Measurements from ENCODE around the gene OLFM3. TPM values are rescaled to one million over a fixed set of nuclear protein-coding genes. Genes with fewer than 3 reads are reported as not detected.

The OLFM3 gene
- total RNA-seq, 2 experiments from 2014 or later: not detected

- Mint-ChIP-seq H3K27me3 (no peaks in the 10 kb centered on the region), H3K4me1 (ENCODE audit: low read depth) (no peaks in the 10 kb centered on the region), H3K9me3 (no peaks in the 10 kb centered on the region), H3K36me3 (ENCODE audit: low read depth) (no peaks in the 10 kb centered on the region), H3K27ac (no peak overlapping the region), H3K4me3 (no peak overlapping the region)
- CTCF ChIA-PET: no interaction called here
- ATAC-seq (ENCODE audit: poor library complexity) (no peak), DNase-seq (no peak)
- Histone ChIP-seq H3K36me3 (ENCODE audit: insufficient read depth, low read length) (no peaks in the 10 kb centered on the region), H3K4me1 (ENCODE audit: insufficient read depth, low read length) (no peaks in the 10 kb centered on the region), H3K4me3 (ENCODE audit: low read length) (no peak overlapping the region), H3K9me3 (ENCODE audit: control insufficient read depth in 1 of 2, insufficient read depth in 1 of 2, low read length in 2 of 2) (no peaks in the 10 kb centered on the region), H3K27ac (ENCODE audit: low read depth in 1 of 2, low read length in 2 of 2) (no peak overlapping the region), H3K27me3 (ENCODE audit: control insufficient read depth in 1 of 2, insufficient read depth in 2 of 2, low read length in 2 of 2) (no peaks in the 10 kb centered on the region)
- POLR2A ChIA-PET: no interaction called here
- intact Hi-C loops (cut with DNase I, micrococcal nuclease): no loop called here
- no peak for TF ChIP-seq CTCF (IDR thresholded peaks at IDR 0.05)
These were observed 36.6 kb downstream of the OLFM3 start for GRCh38 chr1:101960142-101960541.

- POLR2A ChIA-PET: no interaction called here
- no peak for ATAC-seq (ENCODE audit: poor library complexity)
- Histone ChIP-seq H3K27ac (ENCODE audit: low read depth in 1 of 2, low read length in 2 of 2) (no peak overlapping the region), H3K9me3 (ENCODE audit: control insufficient read depth in 1 of 2, insufficient read depth in 1 of 2, low read length in 2 of 2) (no peaks in the 10 kb centered on the region), H3K4me1 (ENCODE audit: insufficient read depth, low read length) (no peaks in the 10 kb centered on the region), H3K4me3 (ENCODE audit: low read length) (no peak overlapping the region), H3K27me3 (ENCODE audit: control insufficient read depth in 1 of 2, insufficient read depth in 2 of 2, low read length in 2 of 2) (no peaks in the 10 kb centered on the region), H3K36me3 (ENCODE audit: insufficient read depth, low read length) (no peaks in the 10 kb centered on the region)
- H3K9me3 Mint-ChIP-seq: no peaks in the 10 kb centered on the region
- no peak for TF ChIP-seq CTCF (IDR thresholded peaks at IDR 0.05)
- no peaks in the 10 kb centered on the region for H3K27me3 Mint-ChIP-seq
- CTCF ChIA-PET: no interaction called here
- H3K4me3 Mint-ChIP-seq: no peak overlapping the region
- no peaks in the 10 kb centered on the region for H3K36me3 Mint-ChIP-seq (ENCODE audit: low read depth)
- H3K4me1 Mint-ChIP-seq (ENCODE audit: low read depth): no peaks in the 10 kb centered on the region
- intact Hi-C loops (cut with DNase I, micrococcal nuclease): no loop called here
- DNase-seq: no peak
- no peak overlapping the region for H3K27ac Mint-ChIP-seq
These were observed 37.3 kb downstream of the OLFM3 start for GRCh38 chr1:101959456-101959855.

GRCh38 chr1:101957771-101958170 lies 39.0 kb downstream of the OLFM3 start:
- Histone ChIP-seq H3K27ac (ENCODE audit: low read depth in 1 of 2, low read length in 2 of 2) (no peak overlapping the region), H3K4me3 (ENCODE audit: low read length) (no peak overlapping the region), H3K9me3 (ENCODE audit: control insufficient read depth in 1 of 2, insufficient read depth in 1 of 2, low read length in 2 of 2) (no peaks in the 10 kb centered on the region), H3K27me3 (ENCODE audit: control insufficient read depth in 1 of 2, insufficient read depth in 2 of 2, low read length in 2 of 2) (no peaks in the 10 kb centered on the region), H3K36me3 (ENCODE audit: insufficient read depth, low read length) (no peaks in the 10 kb centered on the region), H3K4me1 (ENCODE audit: insufficient read depth, low read length) (no peaks in the 10 kb centered on the region)
- Mint-ChIP-seq H3K4me1 (ENCODE audit: low read depth) (no peaks in the 10 kb centered on the region), H3K27me3 (no peaks in the 10 kb centered on the region), H3K27ac (no peak overlapping the region), H3K4me3 (no peak overlapping the region), H3K36me3 (ENCODE audit: low read depth) (no peaks in the 10 kb centered on the region), H3K9me3 (no peaks in the 10 kb centered on the region)
- POLR2A ChIA-PET: no interaction called here
- CTCF ChIA-PET: no interaction called here
- no peak for TF ChIP-seq CTCF (IDR thresholded peaks at IDR 0.05)
- DNase-seq (no peak), ATAC-seq (ENCODE audit: poor library complexity) (no peak)
- intact Hi-C loops (cut with DNase I, micrococcal nuclease): no loop called here
